DND-41 (cell line): Measurements from ENCODE around the gene VPS18.

Experiments
- ATAC-seq: fragments of 200-7000 bp; cut with Tn5 transposase; 3 replicates; pipeline ENCODE4 v1.9.1; 2021; ENCODE audit warnings: low read depth; ENCODE audit not compliant: insufficient read depth
- DNase-seq: peaks from one replicate; pipeline ENCODE4 v3.0.0-alpha.2; 2020
- H2AFZ ChIP-seq: 2 replicates; pipeline ENCODE4 v1.6.0; 2012; ENCODE audit warnings: low read depth, low read length
- H3K27ac ChIP-seq: 2 replicates; pipeline ENCODE4 v1.5.1; 2012; ENCODE audit warnings: low read length, inconsistent platforms
- H3K27me3 ChIP-seq: fragments of 200-600 bp; sonication (generic); 2 replicates; pipeline ENCODE4 v1.6.0; 2012; ENCODE audit warnings: low read length, mild to moderate bottlenecking, inconsistent platforms; ENCODE audit not compliant: insufficient read depth, poor library complexity
- H3K36me3 ChIP-seq: 2 replicates; pipeline ENCODE4 v1.5.1; 2012; ENCODE audit warnings: low read length, inconsistent platforms; ENCODE audit not compliant: insufficient read depth
- H3K4me1 ChIP-seq: 2 replicates; pipeline ENCODE4 v1.5.1; 2012; ENCODE audit warnings: mild to moderate bottlenecking, low read length; ENCODE audit not compliant: insufficient read depth
- H3K4me2 ChIP-seq: 2 replicates; pipeline ENCODE4 v1.6.0; 2012; ENCODE audit warnings: mild to moderate bottlenecking, moderate library complexity, low read length, inconsistent platforms; ENCODE audit not compliant: insufficient read depth
- H3K4me3 ChIP-seq, 2 experiments: fragments of 200-600 bp in 1 of 2; shearing (Covaris generic) in 1 of 2; 2 replicates each; pipeline ENCODE4 v1.5.1; 2012 to 2016; ENCODE audit warnings: inconsistent platforms in 2 of 2, low read length in 2 of 2, mild to moderate bottlenecking in 2 of 2, low read depth in 1 of 2, moderate library complexity in 1 of 2
- H3K79me2 ChIP-seq: 2 replicates; pipeline ENCODE4 v1.6.0; 2012; ENCODE audit warnings: low read length, inconsistent platforms; ENCODE audit not compliant: insufficient read depth
- H3K9ac ChIP-seq: 2 replicates; pipeline ENCODE4 v1.6.0; 2012; ENCODE audit warnings: low read depth, mild to moderate bottlenecking, inconsistent platforms, low read length, moderate library complexity
- H3K9me3 ChIP-seq: 2 replicates; pipeline ENCODE4 v1.5.1; 2012; ENCODE audit warnings: low read length, moderate library complexity, mild to moderate bottlenecking, inconsistent platforms; ENCODE audit not compliant: insufficient read depth, severe bottlenecking
- H4K20me1 ChIP-seq: 2 replicates; pipeline ENCODE4 v1.6.0; 2012; ENCODE audit warnings: low read length; ENCODE audit not compliant: insufficient read depth
- CTCF ChIP-seq: IDR thresholded peaks from 2 replicates; pipeline ENCODE4 v1.5.1; 2012; ENCODE audit warnings: borderline replicate concordance, low read length, moderate library complexity, mild to moderate bottlenecking; ENCODE audit not compliant: poor library complexity, severe bottlenecking; ENCODE audit errors: extremely low read depth
- EZH2 ChIP-seq: IDR thresholded peaks from 3 replicates; pipeline ENCODE4 v1.6.1; 2012; ENCODE audit warnings: borderline replicate concordance, low read depth, mild to moderate bottlenecking, moderate library complexity, low read length, inconsistent platforms; ENCODE audit not compliant: severe bottlenecking

VPS18 gene

GRCh38 chr15:40870716-40871115, 23.5 kb upstream of the VPS18 start:
- TF ChIP-seq EZH2 (no peak), CTCF (no peak)
- Histone ChIP-seq H3K4me1 (peaks cover 15% of the 10 kb centered on the region), H3K9ac (no peak overlapping the region), H4K20me1 (no peaks in the 10 kb centered on the region), H2AFZ (no peak overlapping the region), H3K36me3 (no peaks in the 10 kb centered on the region), H3K4me2 (no peak overlapping the region), H3K27me3 (peaks cover 24% of the 10 kb centered on the region), H3K9me3 (no peaks in the 10 kb centered on the region), H3K27ac (no peak overlapping the region), H3K4me3 (no peak overlapping the region), H3K79me2 (no peaks in the 10 kb centered on the region)
- ATAC-seq (no peak), DNase-seq (no peak)

- ATAC-seq (no peak), DNase-seq (no peak)
- Histone ChIP-seq H3K79me2 (no peaks in the 10 kb centered on the region), H3K4me1 (peaks cover 15% of the 10 kb centered on the region), H2AFZ (no peak overlapping the region), H3K4me3 (no peak overlapping the region), H3K9me3 (no peaks in the 10 kb centered on the region), H4K20me1 (no peaks in the 10 kb centered on the region), H3K9ac (no peak overlapping the region), H3K27ac (no peak overlapping the region), H3K4me2 (no peak overlapping the region), H3K36me3 (no peaks in the 10 kb centered on the region), H3K27me3 (peaks cover 24% of the 10 kb centered on the region)
- TF ChIP-seq EZH2, result no peak
- TF ChIP-seq CTCF, result no peak
These were observed 22.3 kb upstream of the VPS18 start for GRCh38 chr15:40871749-40872617.

- 0 out of 2 replicates have a peak overlapping the region, but pooled peaks have one; percentile 51 for H2AFZ ChIP-seq
- H3K27ac ChIP-seq, result no peak overlapping the region
- H3K4me2 ChIP-seq, result peak overlapping the region; percentile 81
- DNase-seq, result no peak
- no peaks in the 10 kb centered on the region for H3K79me2 ChIP-seq
- H3K4me3 ChIP-seq, result peak overlapping the region in 1 of 2 experiments; percentile 58; a peak in 2 of 4 replicates
- ATAC-seq, result no peak
- H3K9ac ChIP-seq, result peak overlapping the region; percentile 39; the same call in 1 of the 2 replicates
- H3K36me3 ChIP-seq, result no peaks in the 10 kb centered on the region
- no peak for TF ChIP-seq CTCF
- no peak for TF ChIP-seq EZH2
- no peaks in the 10 kb centered on the region for H3K9me3 ChIP-seq
- H4K20me1 ChIP-seq, result no peaks in the 10 kb centered on the region
- H3K27me3 ChIP-seq, result peaks cover 24% of the 10 kb centered on the region
- H3K4me1 ChIP-seq, result peaks cover 15% of the 10 kb centered on the region
These were observed 21.2 kb upstream of the VPS18 start for GRCh38 chr15:40872791-40873693.
